Thoracic aorta (tissue), 2 donors: ENCODE data around the gene FOXF2. TPM values are rescaled to one million over a fixed set of nuclear protein-coding genes. Genes with fewer than 3 reads are reported as not detected.

Experiments
- ATAC-seq: fragments of 150-250 bp; one replicate; pipeline ENCODE4 v1.8.0; 2017; ENCODE audit warnings: low read depth; ENCODE audit not compliant: insufficient number of reproducible peaks, low FRiP score
- DNase-seq: peaks from one replicate; pipeline ENCODE4 v3.0.0-alpha.2; 2020; ENCODE audit warnings: low spot score
- H3K27ac ChIP-seq, 2 donors: fragments of 200-600 bp; sonication (generic); 1 replicate in 1 of 2; 2 replicates in 1 of 2; pipeline ENCODE4 v1.5.1; 2016; ENCODE audit warnings: mild to moderate bottlenecking in 2 of 2, moderate library complexity in 2 of 2
- H3K27me3 ChIP-seq: fragments of 200-600 bp; sonication (generic); replicated peaks from 2 replicates; pipeline ENCODE4 v1.6.0; 2016; ENCODE audit warnings: mild to moderate bottlenecking; ENCODE audit not compliant: insufficient read depth
- H3K36me3 ChIP-seq: fragments of 200-600 bp; sonication (generic); one replicate; pipeline ENCODE4 v1.5.1; 2016
- H3K4me1 ChIP-seq, 2 donors: fragments of 200-600 bp; sonication (generic); 1 replicate in 1 of 2; 2 replicates in 1 of 2; pipeline versions ENCODE4 v1.5.1 to v1.6.0; 2016; ENCODE audit warnings: low read depth in 2 of 2, mild to moderate bottlenecking in 1 of 2; ENCODE audit not compliant: control insufficient read depth in 1 of 2
- H3K4me3 ChIP-seq: fragments of 200-600 bp; sonication (generic); 2 replicates; pipeline ENCODE4 v1.5.1; 2016; ENCODE audit warnings: mild to moderate bottlenecking
- H3K9me3 ChIP-seq: fragments of 200-600 bp; sonication (generic); 2 replicates; pipeline ENCODE4 v1.5.1; 2016
- total RNA-seq, 2 donors: library from RNA; depleted of rRNA; stranded (reverse); fragments of >200 nt; gene quantifications; one replicate each; pipeline versions ENCODE4 v1.1.0 to v1.2.3, GENCODE V29; 2016
- TF ChIP-seq, protein P1 (sequence below): fragments of 200-600 bp; sonication (generic); IDR thresholded peaks from one replicate; pipeline ENCODE4 v1.5.1; 2019; ENCODE audit warnings: antibody characterized with exemption

Gene FOXF2
- total RNA-seq, 2 donors from 2014 or later: 0.41 TPM; not detected in 1

GRCh38 chr6:1436334-1437306 is 47.2 kb downstream of the FOXF2 start:
- ATAC-seq (no peak), DNase-seq (no peak)
- TF ChIP-seq, protein P1, sequence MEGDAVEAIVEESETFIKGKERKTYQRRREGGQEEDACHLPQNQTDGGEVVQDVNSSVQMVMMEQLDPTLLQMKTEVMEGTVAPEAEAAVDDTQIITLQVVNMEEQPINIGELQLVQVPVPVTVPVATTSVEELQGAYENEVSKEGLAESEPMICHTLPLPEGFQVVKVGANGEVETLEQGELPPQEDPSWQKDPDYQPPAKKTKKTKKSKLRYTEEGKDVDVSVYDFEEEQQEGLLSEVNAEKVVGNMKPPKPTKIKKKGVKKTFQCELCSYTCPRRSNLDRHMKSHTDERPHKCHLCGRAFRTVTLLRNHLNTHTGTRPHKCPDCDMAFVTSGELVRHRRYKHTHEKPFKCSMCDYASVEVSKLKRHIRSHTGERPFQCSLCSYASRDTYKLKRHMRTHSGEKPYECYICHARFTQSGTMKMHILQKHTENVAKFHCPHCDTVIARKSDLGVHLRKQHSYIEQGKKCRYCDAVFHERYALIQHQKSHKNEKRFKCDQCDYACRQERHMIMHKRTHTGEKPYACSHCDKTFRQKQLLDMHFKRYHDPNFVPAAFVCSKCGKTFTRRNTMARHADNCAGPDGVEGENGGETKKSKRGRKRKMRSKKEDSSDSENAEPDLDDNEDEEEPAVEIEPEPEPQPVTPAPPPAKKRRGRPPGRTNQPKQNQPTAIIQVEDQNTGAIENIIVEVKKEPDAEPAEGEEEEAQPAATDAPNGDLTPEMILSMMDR: peak; percentile 80
- Histone ChIP-seq H3K4me1 (no peaks in the 10 kb centered on the region), H3K9me3 (no peaks in the 10 kb centered on the region), H3K27me3 (no peaks in the 10 kb centered on the region), H3K4me3 (no peak overlapping the region), H3K27ac (no peak overlapping the region), H3K36me3 (no peaks in the 10 kb centered on the region)

DNA sequence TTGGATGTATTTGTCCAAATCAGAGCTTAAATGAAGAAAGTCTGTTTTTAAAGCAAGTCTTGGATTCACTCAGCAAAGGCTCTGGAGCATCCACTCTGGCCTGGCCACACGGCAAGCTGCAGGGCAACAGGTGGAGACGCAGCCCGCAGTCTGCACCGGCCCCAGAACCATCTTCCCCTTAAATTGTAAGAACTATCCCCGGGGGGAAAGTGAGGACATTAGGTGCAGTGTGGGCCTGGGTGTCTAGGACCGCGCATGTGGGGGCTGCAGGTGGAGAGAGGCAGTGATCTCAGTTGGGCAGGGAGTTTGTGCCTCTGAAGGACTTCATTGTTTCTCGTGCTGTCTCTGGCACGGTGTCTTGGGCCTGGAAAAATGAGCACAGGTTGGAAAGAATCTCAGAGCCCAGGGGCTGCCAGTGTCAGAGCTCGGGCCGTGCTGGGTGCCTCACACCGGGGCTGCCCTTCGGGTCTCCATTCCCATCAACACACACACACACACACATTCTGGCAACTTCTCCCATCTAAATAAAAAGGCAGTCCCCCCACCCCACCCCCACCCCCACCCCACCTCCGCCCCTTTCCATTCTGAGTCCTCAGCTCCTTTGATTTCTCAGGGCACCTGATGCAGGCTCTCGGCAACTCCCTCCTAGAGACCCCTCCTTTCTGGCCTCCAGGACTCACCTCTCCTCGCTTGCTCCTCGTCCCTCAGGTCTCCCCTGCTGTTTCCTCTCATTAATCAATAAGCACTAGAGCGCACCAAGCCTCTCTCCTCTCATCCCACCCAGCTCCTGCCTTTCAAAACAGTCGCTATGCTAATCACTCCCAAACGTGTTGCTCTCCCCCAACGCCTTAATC is 48.4 kb downstream of the FOXF2 start:
- TF ChIP-seq, protein P1: no peak
- no peak for ATAC-seq
- no peak overlapping the region for H3K27ac ChIP-seq
- H3K9me3 ChIP-seq: no peaks in the 10 kb centered on the region
- H3K4me3 ChIP-seq: no peak overlapping the region
- no peaks in the 10 kb centered on the region for H3K4me1 ChIP-seq
- H3K36me3 ChIP-seq: no peaks in the 10 kb centered on the region
- no peak for DNase-seq
- H3K27me3 ChIP-seq: no peaks in the 10 kb centered on the region

DNA sequence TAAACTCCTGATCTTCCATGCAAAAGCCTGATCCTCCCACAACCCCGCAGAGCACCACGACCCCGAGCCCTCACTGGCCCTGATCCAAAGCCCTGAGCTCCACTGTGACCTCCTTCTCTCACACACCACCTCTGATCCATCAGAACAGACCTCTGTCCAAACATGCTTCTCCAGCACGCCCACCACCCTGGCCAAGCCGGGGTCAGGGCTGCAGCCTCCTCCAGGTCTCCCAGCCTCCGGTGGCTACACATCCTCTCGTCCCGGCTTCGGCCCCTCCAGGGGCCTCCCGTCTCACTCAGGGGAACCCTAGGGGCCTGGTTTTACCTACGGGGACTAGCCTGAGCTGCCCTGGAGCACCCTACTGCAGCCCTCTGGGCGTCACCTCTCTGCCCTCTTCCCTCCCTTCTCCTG is 49.1 kb downstream of the FOXF2 start:
- H3K27ac ChIP-seq: no peak overlapping the region
- H3K9me3 ChIP-seq: no peaks in the 10 kb centered on the region
- H3K4me3 ChIP-seq: no peak overlapping the region
- no peaks in the 10 kb centered on the region for H3K27me3 ChIP-seq
- H3K4me1 ChIP-seq: no peaks in the 10 kb centered on the region
- TF ChIP-seq, protein P1: no peak
- ATAC-seq (no peak), DNase-seq (no peak)
- H3K36me3 ChIP-seq: no peaks in the 10 kb centered on the region

DNA sequence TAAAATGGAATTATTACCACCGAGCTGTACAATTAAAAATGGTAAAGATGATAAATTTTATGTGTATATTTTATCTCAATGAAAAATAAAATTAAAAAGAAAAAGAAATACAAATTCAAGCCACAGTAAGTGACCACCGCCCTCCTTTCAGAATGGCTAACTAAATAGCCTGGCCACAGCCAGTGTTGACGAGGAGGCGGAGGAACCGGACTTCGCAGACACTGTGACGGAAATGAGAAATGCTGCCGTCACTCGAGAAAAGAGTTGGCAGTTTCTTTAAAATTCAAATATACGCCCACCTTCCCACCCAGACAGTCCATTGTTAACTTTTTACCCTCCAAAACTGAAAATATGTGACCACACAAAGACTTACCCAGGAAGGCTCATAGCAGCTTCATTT is 50.0 kb downstream of the FOXF2 start:
- no peak overlapping the region for H3K27ac ChIP-seq
- no peaks in the 10 kb centered on the region for H3K4me1 ChIP-seq
- H3K9me3 ChIP-seq: no peaks in the 10 kb centered on the region
- DNase-seq (no peak), ATAC-seq (no peak)
- TF ChIP-seq, protein P1: no peak
- H3K27me3 ChIP-seq: no peaks in the 10 kb centered on the region
- no peak overlapping the region for H3K4me3 ChIP-seq
- H3K36me3 ChIP-seq: no peaks in the 10 kb centered on the region

GRCh38 chr6:1442929-1443328 is 53.6 kb downstream of the FOXF2 start:
- no peak overlapping the region for H3K4me3 ChIP-seq
- no peak overlapping the region for H3K27ac ChIP-seq
- H3K36me3 ChIP-seq: no peaks in the 10 kb centered on the region
- no peak for DNase-seq
- H3K4me1 ChIP-seq: no peaks in the 10 kb centered on the region
- no peaks in the 10 kb centered on the region for H3K9me3 ChIP-seq
- TF ChIP-seq, protein P1: no peak
- no peaks in the 10 kb centered on the region for H3K27me3 ChIP-seq
- ATAC-seq: no peak
